Measurements from ENCODE around the gene DEPP1.

The DEPP1 gene

DNA sequence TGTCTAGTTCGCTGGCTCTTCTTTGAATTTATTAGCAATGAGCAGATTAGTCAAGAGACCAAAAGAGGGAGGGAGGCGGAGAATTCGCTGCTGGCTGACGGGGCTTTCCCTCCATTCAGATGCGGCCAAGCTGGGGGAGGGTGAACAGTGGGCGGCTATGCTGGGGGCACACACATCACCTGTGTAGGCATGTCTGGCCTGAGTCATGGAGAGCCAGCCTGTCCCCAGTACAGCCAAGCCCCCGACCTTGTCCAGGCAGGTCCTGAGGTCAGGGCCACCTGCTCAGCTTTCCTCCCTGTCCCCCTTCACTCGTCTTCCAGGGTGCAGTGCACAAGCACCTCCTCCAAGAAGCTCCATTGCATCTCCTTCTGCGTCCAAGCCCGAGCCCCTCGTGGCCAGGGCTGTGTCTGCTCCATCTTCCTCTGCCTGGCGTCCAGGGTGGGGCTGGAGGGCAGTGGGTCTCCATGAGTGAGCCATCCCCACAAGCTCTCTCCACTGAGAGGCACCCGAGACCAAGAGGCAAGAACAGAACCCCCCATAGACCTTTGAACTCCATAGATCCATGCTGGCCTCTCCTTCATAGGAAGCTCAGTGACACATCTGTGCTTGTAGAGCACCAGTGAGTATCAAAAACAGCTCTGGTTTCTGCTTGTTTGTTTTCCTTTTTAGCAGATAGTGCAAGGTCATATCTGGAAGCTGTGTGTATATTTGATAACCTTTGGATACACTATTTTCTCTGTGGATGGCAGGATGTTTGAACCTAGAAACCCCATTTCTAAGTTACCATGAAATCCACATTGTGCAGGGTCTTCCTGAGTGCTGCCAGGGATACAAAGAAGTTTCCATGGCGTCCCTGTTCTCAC lies 1.9 kb upstream of the DEPP1 start:
- no peak for TF ChIP-seq FOXP2 (optimal IDR thresholded peaks at IDR 0.05; ENCODE audit: borderline replicate concordance, extremely low read depth, extremely low read length, insufficient read depth)
- TF ChIP-seq, protein P1, sequence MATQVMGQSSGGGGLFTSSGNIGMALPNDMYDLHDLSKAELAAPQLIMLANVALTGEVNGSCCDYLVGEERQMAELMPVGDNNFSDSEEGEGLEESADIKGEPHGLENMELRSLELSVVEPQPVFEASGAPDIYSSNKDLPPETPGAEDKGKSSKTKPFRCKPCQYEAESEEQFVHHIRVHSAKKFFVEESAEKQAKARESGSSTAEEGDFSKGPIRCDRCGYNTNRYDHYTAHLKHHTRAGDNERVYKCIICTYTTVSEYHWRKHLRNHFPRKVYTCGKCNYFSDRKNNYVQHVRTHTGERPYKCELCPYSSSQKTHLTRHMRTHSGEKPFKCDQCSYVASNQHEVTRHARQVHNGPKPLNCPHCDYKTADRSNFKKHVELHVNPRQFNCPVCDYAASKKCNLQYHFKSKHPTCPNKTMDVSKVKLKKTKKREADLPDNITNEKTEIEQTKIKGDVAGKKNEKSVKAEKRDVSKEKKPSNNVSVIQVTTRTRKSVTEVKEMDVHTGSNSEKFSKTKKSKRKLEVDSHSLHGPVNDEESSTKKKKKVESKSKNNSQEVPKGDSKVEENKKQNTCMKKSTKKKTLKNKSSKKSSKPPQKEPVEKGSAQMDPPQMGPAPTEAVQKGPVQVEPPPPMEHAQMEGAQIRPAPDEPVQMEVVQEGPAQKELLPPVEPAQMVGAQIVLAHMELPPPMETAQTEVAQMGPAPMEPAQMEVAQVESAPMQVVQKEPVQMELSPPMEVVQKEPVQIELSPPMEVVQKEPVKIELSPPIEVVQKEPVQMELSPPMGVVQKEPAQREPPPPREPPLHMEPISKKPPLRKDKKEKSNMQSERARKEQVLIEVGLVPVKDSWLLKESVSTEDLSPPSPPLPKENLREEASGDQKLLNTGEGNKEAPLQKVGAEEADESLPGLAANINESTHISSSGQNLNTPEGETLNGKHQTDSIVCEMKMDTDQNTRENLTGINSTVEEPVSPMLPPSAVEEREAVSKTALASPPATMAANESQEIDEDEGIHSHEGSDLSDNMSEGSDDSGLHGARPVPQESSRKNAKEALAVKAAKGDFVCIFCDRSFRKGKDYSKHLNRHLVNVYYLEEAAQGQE (IDR thresholded peaks at IDR 0.05; ENCODE audit: insufficient read depth in 1 of 2, low read depth in 2 of 2, low read length in 2 of 2), result no peak
- TF ChIP-seq POLR2AphosphoS5 (IDR thresholded peaks at IDR 0.05; ENCODE audit: low read depth, low read length), result no peak

DNA sequence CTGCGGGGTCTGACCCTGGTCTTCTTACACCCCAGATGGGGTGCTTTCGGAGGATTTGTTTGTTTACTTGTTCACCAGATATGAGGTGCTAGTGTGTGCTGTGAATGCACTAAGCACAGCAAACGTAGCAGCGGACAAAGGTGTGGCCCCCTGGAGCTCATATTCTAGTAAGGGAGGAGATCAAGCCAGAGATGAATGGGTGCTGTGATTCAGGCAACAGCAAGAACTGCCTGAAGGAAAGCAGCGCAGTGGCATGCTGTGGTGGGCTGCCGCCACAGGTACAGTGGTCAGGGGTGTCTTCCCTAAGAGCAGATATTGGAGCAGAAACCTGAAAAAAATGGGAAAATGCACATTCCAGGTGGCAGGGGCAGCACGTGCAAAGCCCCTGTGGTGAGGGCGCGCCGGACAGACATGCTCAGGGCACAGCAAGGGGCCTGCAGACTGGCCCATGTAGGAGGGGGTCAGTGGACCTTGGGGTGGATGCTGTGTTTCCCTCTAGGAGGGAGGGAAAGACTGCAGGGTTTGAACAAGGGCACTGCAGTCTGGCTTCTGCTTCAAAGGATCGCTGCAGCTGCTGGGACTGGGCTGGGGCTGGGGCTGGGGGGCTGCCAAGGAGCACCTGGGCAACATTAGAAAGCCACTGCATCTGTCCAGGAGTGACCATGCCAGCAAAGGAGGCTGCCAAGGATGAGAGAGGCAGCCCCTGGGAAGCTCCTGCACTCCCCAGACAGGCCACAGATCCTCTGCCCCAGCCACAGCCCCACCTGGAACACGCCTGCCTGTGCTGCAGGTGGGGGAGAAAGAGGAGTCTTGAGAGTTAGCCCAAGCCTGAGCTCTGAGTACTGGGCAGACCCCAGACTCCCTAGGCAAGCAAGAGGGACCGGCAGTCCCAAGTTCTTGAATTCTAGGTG lies 927 bp upstream of the DEPP1 start:
- TF ChIP-seq FOXP2 (optimal IDR thresholded peaks at IDR 0.05; ENCODE audit: borderline replicate concordance, extremely low read depth, extremely low read length, insufficient read depth) (no peak), TAF1 (IDR thresholded peaks at IDR 0.05; ENCODE audit: borderline replicate concordance, insufficient read depth, low read length) (no peak), POLR2AphosphoS5 (IDR thresholded peaks at IDR 0.05; ENCODE audit: low read depth, low read length) (no peak), SIN3A (IDR thresholded peaks at IDR 0.05; ENCODE audit: borderline replicate concordance, insufficient read depth, low read length) (no peak)
- TF ChIP-seq, protein P1 (IDR thresholded peaks at IDR 0.05; ENCODE audit: insufficient read depth in 1 of 2, low read depth in 2 of 2, low read length in 2 of 2), result no peak

DNA sequence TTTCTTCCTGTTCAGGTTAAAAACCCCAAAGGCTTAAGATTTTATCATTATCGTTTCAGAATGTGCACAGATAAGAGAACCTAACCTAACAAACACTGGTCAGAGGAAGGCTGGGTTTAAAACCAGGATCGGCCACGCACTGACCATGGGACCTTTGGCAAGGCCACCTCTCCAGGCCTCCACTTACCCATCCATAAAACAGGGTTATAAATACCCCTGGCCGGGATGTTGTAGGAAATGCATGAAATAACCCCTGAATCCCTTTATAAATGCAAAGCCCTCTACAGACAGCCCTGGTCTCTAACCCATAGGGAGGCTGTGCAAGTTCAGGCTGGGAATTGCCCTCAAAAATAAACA lies 418 bp downstream of the DEPP1 start:
- TF ChIP-seq POLR2AphosphoS5 (IDR thresholded peaks at IDR 0.05; ENCODE audit: low read depth, low read length) (no peak), TAF1 (IDR thresholded peaks at IDR 0.05; ENCODE audit: borderline replicate concordance, insufficient read depth, low read length) (no peak), FOXP2 (optimal IDR thresholded peaks at IDR 0.05; ENCODE audit: borderline replicate concordance, extremely low read depth, extremely low read length, insufficient read depth) (no peak), SIN3A (IDR thresholded peaks at IDR 0.05; ENCODE audit: borderline replicate concordance, insufficient read depth, low read length) (no peak)
- TF ChIP-seq, protein P1 (IDR thresholded peaks at IDR 0.05; ENCODE audit: insufficient read depth in 1 of 2, low read depth in 2 of 2, low read length in 2 of 2), result no peak

DNA sequence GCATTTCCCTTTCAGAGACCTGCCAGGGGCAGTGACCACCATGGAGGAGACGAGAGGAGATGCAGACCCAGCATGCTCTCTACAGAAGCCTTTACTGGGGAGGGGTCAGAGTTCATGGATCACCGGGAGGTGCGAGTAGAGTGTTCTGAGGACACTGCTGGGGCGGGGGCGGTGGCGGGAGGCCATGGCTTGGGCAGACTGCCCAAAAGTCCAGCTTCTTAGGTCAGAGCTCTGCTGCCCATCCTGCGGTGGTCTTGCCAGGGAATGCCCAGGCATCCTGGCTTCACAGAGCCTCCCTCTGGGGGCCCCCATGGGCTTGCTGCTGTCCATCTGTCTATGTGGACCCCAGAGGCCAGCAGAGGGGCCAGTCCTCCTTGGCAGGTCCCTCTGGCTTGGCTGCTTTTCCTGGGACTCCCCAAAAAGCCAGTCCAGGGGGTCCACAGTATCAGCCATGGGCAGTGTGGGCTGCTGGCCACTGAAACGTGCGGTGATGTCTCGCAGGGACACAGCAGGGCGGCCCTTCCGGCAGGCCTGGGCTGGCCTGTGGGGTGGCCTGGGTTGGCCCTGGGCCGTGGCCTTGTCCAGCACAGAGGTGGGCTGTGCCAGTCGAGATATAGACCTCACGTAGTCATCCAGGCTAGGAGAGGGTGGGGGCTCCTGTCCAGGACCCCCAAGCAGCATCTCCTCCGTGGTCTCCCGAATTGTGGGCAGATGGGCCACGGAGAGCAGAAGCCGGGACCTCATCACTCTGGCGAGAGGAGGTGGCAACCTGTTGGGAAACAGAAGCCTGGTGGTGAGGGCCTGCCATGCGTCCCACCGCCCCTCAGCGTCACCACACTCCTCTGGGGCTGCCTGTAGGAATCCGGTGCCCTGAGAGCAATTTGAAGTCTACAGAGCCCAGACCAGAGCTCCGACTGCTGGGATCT lies 1.1 kb downstream of the DEPP1 start:
- TF ChIP-seq FOXP2 (optimal IDR thresholded peaks at IDR 0.05; ENCODE audit: borderline replicate concordance, extremely low read depth, extremely low read length, insufficient read depth) (no peak), TAF1 (IDR thresholded peaks at IDR 0.05; ENCODE audit: borderline replicate concordance, insufficient read depth, low read length) (no peak), SIN3A (IDR thresholded peaks at IDR 0.05; ENCODE audit: borderline replicate concordance, insufficient read depth, low read length) (no peak), POLR2AphosphoS5 (IDR thresholded peaks at IDR 0.05; ENCODE audit: low read depth, low read length) (no peak)
- TF ChIP-seq, protein P1 (IDR thresholded peaks at IDR 0.05; ENCODE audit: insufficient read depth in 1 of 2, low read depth in 2 of 2, low read length in 2 of 2), result no peak
